Measurements from ENCODE around the gene AGMO. TPM values are rescaled to one million over a fixed set of nuclear protein-coding genes. Genes with fewer than 3 reads are reported as not detected.

The AGMO gene
- total RNA-seq, 4 donors from 2014 or later, result 0.17 to 0.83 (median 0.45) TPM; not detected in 1

DNA sequence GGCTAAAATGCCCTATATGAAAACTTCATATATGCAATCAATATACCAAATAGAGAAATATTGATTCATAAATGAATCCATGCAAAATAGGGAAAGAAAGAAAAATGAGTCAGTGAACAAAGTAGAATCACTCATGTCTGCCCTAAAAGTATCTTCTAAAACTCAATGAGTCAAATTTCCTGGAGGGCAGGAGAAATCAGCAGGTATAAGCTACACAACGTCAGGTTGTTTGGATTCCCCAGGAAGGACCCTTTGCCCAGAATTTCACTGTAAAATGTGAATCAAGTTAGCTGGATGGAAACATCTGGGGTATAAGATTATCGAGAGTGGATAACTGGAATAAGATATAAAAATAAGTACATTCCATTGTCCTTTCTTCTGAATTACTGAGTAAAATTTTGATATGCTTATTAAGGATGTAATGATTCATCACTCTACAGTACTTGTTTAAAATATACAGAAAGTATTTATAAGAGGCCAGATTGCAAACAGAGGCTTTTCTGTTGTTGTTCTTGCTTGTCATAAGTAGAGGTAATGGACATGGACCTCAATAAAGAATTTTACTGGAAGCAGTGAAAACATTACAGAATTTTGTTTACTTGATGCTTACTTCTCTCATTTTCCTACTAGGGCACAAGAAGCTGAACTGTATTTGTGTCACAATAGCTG, 99.0 kb downstream of the AGMO start:
- Histone ChIP-seq H3K9me3 (no peaks in the 10 kb centered on the region), H3K4me1 (peaks cover 20 to 37% (median 23%) of the 10 kb centered on the region in 4 donors), H3K4me3 (no peak overlapping the region), H3K27me3 (no peaks in the 10 kb centered on the region), H3K27ac (replicated peaks in 1 of 4) (no peak overlapping the region), H3K36me3 (no peaks in the 10 kb centered on the region)
- DNase-seq (ENCODE audit: extremely low spot score), result no peak
- TF ChIP-seq CTCF (IDR thresholded peaks at IDR 0.05) (no peak), EP300 (IDR thresholded peaks at IDR 0.05) (no peak), POLR2AphosphoS5 (IDR thresholded peaks at IDR 0.05) (no peak), POLR2A (IDR thresholded peaks at IDR 0.05; ENCODE audit: low read depth) (no peak)
- intact Hi-C loops (cut with DNase I), result no loop called here
- 71% methylated on average over 2 of the region's 2 CpGs for WGBS

DNA sequence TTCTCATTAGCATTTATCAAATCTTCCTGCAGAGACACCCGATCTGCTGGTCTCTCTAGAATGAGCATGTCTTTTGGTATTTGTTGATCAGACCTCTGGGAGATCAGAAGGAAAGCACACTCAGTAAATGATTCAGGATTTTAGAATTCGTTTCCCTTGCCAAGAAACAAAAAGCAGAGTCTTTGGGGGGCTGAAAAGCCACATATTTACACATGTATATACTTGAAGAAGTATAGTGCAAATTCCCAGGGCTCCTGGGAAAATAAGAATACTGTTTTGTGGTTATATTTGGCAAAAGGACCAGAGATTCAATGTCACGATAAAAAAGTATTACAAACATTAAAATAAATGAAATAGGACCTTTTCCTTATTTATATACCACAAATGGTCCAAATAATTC, 100.2 kb downstream of the AGMO start:
- Histone ChIP-seq H3K36me3 (no peaks in the 10 kb centered on the region), H3K27me3 (no peaks in the 10 kb centered on the region), H3K27ac (replicated peaks in 1 of 4) (no peak overlapping the region), H3K9me3 (no peaks in the 10 kb centered on the region), H3K4me3 (no peak overlapping the region), H3K4me1 (peaks cover 20 to 42% (median 23%) of the 10 kb centered on the region in 4 donors)
- intact Hi-C loops (cut with DNase I), result no loop called here
- DNase-seq (ENCODE audit: extremely low spot score), result no peak
- no peak for TF ChIP-seq EP300 (IDR thresholded peaks at IDR 0.05)
- TF ChIP-seq CTCF (IDR thresholded peaks at IDR 0.05), result no peak
- TF ChIP-seq POLR2A (IDR thresholded peaks at IDR 0.05; ENCODE audit: low read depth), result no peak
- TF ChIP-seq POLR2AphosphoS5 (IDR thresholded peaks at IDR 0.05), result no peak
- WGBS, result 31% methylated on average over 3 of the region's 3 CpGs

- intact Hi-C loops (cut with DNase I), result no loop called here
- no peak for TF ChIP-seq CTCF (IDR thresholded peaks at IDR 0.05)
- no peak for TF ChIP-seq EP300 (IDR thresholded peaks at IDR 0.05)
- TF ChIP-seq POLR2AphosphoS5 (IDR thresholded peaks at IDR 0.05), result no peak
- no peak for TF ChIP-seq POLR2A (IDR thresholded peaks at IDR 0.05; ENCODE audit: low read depth)
- WGBS, result 78% methylated on average over 6 of the region's 6 CpGs
- DNase-seq (ENCODE audit: extremely low spot score), result no peak
- Histone ChIP-seq H3K9me3 (no peaks in the 10 kb centered on the region), H3K36me3 (no peaks in the 10 kb centered on the region), H3K4me3 (no peak overlapping the region), H3K4me1 (peaks cover 12 to 29% (median 15%) of the 10 kb centered on the region in 4 donors), H3K27me3 (no peaks in the 10 kb centered on the region), H3K27ac (replicated peaks in 1 of 4) (no peak overlapping the region)
Measured at GRCh38 chr7:15459018-15459615, 102.7 kb downstream of the AGMO start.

- no peak for DNase-seq (ENCODE audit: extremely low spot score)
- Histone ChIP-seq H3K36me3 (no peaks in the 10 kb centered on the region), H3K4me1 (peaks cover 5 to 21% (median 9%) of the 10 kb centered on the region in 4 donors), H3K4me3 (no peak overlapping the region), H3K27me3 (no peaks in the 10 kb centered on the region), H3K9me3 (no peaks in the 10 kb centered on the region), H3K27ac (replicated peaks in 1 of 4) (no peak overlapping the region)
- intact Hi-C loops (cut with DNase I), result no loop called here
- WGBS, result 69% methylated on average over 3 of the region's 3 CpGs
- TF ChIP-seq POLR2A (IDR thresholded peaks at IDR 0.05; ENCODE audit: low read depth) (no peak), EP300 (IDR thresholded peaks at IDR 0.05) (no peak), POLR2AphosphoS5 (IDR thresholded peaks at IDR 0.05) (no peak), CTCF (IDR thresholded peaks at IDR 0.05) (no peak)
Measured at GRCh38 chr7:15457990-15458955, 103.5 kb downstream of the AGMO start.
